ENCODE data around the gene ADGRG6. TPM values are rescaled to one million over a fixed set of nuclear protein-coding genes. Genes with fewer than 3 reads are reported as not detected.

The ADGRG6 gene
- total and polyA plus RNA-seq, 9 donors = 1.6 to 10.6 (median 3.0) TPM

DNA sequence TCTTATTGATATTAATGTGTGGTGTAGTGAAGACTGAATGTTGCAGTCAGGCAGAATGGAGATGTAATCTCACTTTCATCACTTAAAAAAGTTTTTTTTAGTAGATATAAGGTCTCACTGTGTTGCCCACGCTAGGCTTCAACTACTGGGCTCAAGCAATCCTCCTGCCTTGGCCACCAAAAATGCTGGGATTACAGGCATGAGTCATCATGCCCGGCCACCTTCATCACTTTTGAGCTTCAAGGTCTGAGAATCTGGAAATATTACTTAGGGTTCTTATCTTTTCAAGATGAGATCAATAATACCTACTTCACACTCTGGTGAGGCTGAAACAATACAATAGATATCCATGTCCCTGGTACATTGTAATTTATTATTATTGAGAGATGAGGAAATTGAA is 31.6 kb downstream of the ADGRG6 start:
- WGBS, 3 donors = 70 to 94% (median 85%) methylated on average over 2 of the region's 2 CpGs
- TF ChIP-seq CTCF (IDR thresholded peaks at IDR 0.05) = no peak
- no peak for TF ChIP-seq EP300 (IDR thresholded peaks at IDR 0.05)
- no peak for TF ChIP-seq POLR2A (IDR thresholded peaks at IDR 0.05)
- Histone ChIP-seq H3K9me3 (no peaks in the 10 kb centered on the region), H3K27ac (no peak overlapping the region), H3K4me3 (no peak overlapping the region), H3K27me3 (no peaks in the 10 kb centered on the region), H3K36me3 (no peaks in the 10 kb centered on the region), H3K4me1 (ENCODE audit: insufficient read depth) (no peaks in the 10 kb centered on the region)
- intact Hi-C loops (cut with DNase I) = no loop called here
- no peak for DNase-seq

- intact Hi-C loops (cut with DNase I) = no loop called here
- no peak overlapping the region for H3K4me3 ChIP-seq
- no peaks in the 10 kb centered on the region for H3K36me3 ChIP-seq
- 68 to 78% (median 74%) methylated on average over 2 of the region's 2 CpGs for WGBS, 3 donors
- no peak for DNase-seq
- H3K9me3 ChIP-seq = no peaks in the 10 kb centered on the region
- TF ChIP-seq POLR2A (IDR thresholded peaks at IDR 0.05) (no peak), EP300 (IDR thresholded peaks at IDR 0.05) (no peak), CTCF (IDR thresholded peaks at IDR 0.05) (no peak)
- H3K4me1 ChIP-seq (ENCODE audit: insufficient read depth) = no peaks in the 10 kb centered on the region
- H3K27me3 ChIP-seq = no peaks in the 10 kb centered on the region
- no peak overlapping the region for H3K27ac ChIP-seq
Measured at GRCh38 chr6:142334294-142334693, 32.5 kb downstream of the ADGRG6 start.

DNA sequence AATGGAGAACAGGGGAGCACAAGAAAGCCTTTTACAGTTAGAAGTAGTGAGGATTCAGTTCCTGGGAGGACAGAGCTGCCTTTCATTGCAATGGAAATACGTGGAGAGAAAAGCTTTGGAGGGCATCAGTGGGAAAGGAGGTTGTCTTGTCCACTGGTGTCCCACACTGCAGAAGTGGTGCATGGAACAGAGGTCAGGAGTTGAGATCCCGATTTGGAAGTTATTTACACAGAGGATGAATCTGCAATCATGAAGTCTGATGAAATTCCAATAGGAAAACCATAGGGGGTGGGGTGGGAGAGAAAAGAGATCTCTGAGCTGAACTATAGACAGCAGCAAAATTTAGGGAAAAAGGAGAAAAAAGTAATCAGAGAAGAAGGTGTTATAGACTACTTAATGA is 33.6 kb downstream of the ADGRG6 start:
- no peak overlapping the region for H3K27ac ChIP-seq
- no peaks in the 10 kb centered on the region for H3K4me1 ChIP-seq (ENCODE audit: insufficient read depth)
- no peak for DNase-seq
- no peaks in the 10 kb centered on the region for H3K9me3 ChIP-seq
- no peaks in the 10 kb centered on the region for H3K27me3 ChIP-seq
- 72 to 83% (median 78%) methylated on average over 2 of the region's 2 CpGs for whole genome bisulfite sequencing, 3 donors
- intact Hi-C loops (cut with DNase I) = no loop called here
- H3K36me3 ChIP-seq = no peaks in the 10 kb centered on the region
- H3K4me3 ChIP-seq = no peak overlapping the region
- TF ChIP-seq CTCF (IDR thresholded peaks at IDR 0.05) (no peak), POLR2A (IDR thresholded peaks at IDR 0.05) (no peak), EP300 (IDR thresholded peaks at IDR 0.05) (no peak)

GRCh38 chr6:142336183-142336582 is 34.4 kb downstream of the ADGRG6 start:
- no peak for DNase-seq
- no peak overlapping the region for H3K27ac ChIP-seq
- intact Hi-C loops (cut with DNase I) = no loop called here

More at GRCh38 chr6:142336183-142336582, 34.4 kb downstream of the ADGRG6 start:
- Histone ChIP-seq H3K27me3 (no peaks in the 10 kb centered on the region), H3K4me1 (ENCODE audit: insufficient read depth) (no peaks in the 10 kb centered on the region), H3K9me3 (no peaks in the 10 kb centered on the region), H3K4me3 (no peak overlapping the region), H3K36me3 (no peaks in the 10 kb centered on the region)
- TF ChIP-seq EP300 (IDR thresholded peaks at IDR 0.05) (no peak), POLR2A (IDR thresholded peaks at IDR 0.05) (no peak), CTCF (IDR thresholded peaks at IDR 0.05) (no peak)

Data from ovary (tissue), 9 donors.